SK-N-SH (cell line): Measurements from ENCODE around the gene SRPRA. TPM values are rescaled to one million over a fixed set of nuclear protein-coding genes. Genes with fewer than 3 reads are reported as not detected.

Experiments
- CTCF ChIA-PET: fragments of 300-600, 350-600 bp; formaldehyde crosslinking; extraction: SDS; loops from one replicate; lab custom pipeline; 2021; lab: Yijun Ruan, JAX
- POLR2A ChIA-PET: fragments of 350-600 bp; sonication (Branson Sonifier 250); formaldehyde crosslinking; extraction: SDS; loops from one replicate; lab custom pipeline; 2020; ENCODE audit warnings: antibody characterized with exemption, inconsistent platforms; lab: Yijun Ruan, JAX
- DNase-seq: peaks from one replicate; pipeline ENCODE4 v3.0.0; 2012
- H2AFZ ChIP-seq: fragments of 200-600 bp; sonication (generic); 2 replicates; pipeline ENCODE4 v1.8.1; 2016; ENCODE audit warnings: antibody characterized with exemption, mild to moderate bottlenecking, low read depth
- H3F3A ChIP-seq: fragments of 200-600 bp; sonication (generic); replicated peaks from 2 replicates; pipeline ENCODE3; 2016; ENCODE audit warnings: antibody characterized with exemption, mild to moderate bottlenecking; ENCODE audit not compliant: insufficient read depth
- H3K27ac ChIP-seq, 2 experiments: fragments of 200-500 bp in 1 of 2; fragments of 200-600 bp in 1 of 2; sonication (Bioruptor generic) in 1 of 2; sonication (generic), shearing (Covaris generic) in 1 of 2; 2 replicates each; pipeline versions ENCODE4 v1.5.1 to v1.6.1; 2014 to 2016; ENCODE audit warnings: low read depth in 2 of 2, inconsistent platforms in 1 of 2, low read length in 1 of 2, mild to moderate bottlenecking in 1 of 2, mixed read lengths in 1 of 2
- H3K27me3 ChIP-seq: fragments of 200-600 bp; sonication (generic), shearing (Covaris generic); 2 replicates; pipeline ENCODE4 v1.6.1; 2016; ENCODE audit warnings: mixed run types; ENCODE audit not compliant: insufficient read depth
- H3K36me3 ChIP-seq, 2 experiments: fragments of 200-500 bp in 1 of 2; fragments of 200-600 bp in 1 of 2; sonication (Bioruptor generic) in 1 of 2; sonication (generic) in 1 of 2; replicated peaks in 1 of 2; 2 replicates each; pipeline versions ENCODE3 to v1.5.1; 2014 to 2016; ENCODE audit warnings: low read length in 1 of 2, mild to moderate bottlenecking in 1 of 2; ENCODE audit not compliant: insufficient read depth in 2 of 2, control insufficient read depth in 1 of 2
- H3K4me1 ChIP-seq, 2 experiments: fragments of 200-500 bp in 1 of 2; fragments of 200-600 bp in 1 of 2; sonication (Bioruptor generic) in 1 of 2; sonication (generic), shearing (Covaris generic) in 1 of 2; 2 replicates each; pipeline versions ENCODE4 v1.5.1 to v1.6.1; 2014 to 2016; ENCODE audit warnings: low read depth in 1 of 2, low read length in 1 of 2, mixed run types in 1 of 2; ENCODE audit not compliant: insufficient read depth in 2 of 2, control insufficient read depth in 1 of 2
- H3K4me2 ChIP-seq: fragments of 200-600 bp; sonication (generic), shearing (Covaris generic); 2 replicates; pipeline ENCODE4 v1.6.1; 2017; ENCODE audit warnings: mixed run types
- H3K4me3 ChIP-seq, 2 experiments: fragments of 200-500 bp in 1 of 2; fragments of 200-600 bp in 1 of 2; sonication (Bioruptor generic) in 1 of 2; sonication (generic), shearing (Covaris generic) in 1 of 2; 2 replicates each; pipeline versions ENCODE4 v1.5.1 to v1.8.1; 2014 to 2016; ENCODE audit warnings: low read depth in 2 of 2, inconsistent platforms in 1 of 2, low read length in 1 of 2, mild to moderate bottlenecking in 1 of 2, mixed read lengths in 1 of 2, moderate library complexity in 1 of 2
- H3K79me2 ChIP-seq: fragments of 200-600 bp; sonication (generic); 2 replicates; pipeline ENCODE4 v1.8.1; 2017; ENCODE audit warnings: mild to moderate bottlenecking; ENCODE audit not compliant: insufficient read depth
- H3K9ac ChIP-seq: fragments of 200-600 bp; sonication (generic); 2 replicates; pipeline ENCODE4 v1.6.1; 2017; ENCODE audit warnings: mixed run types
- H3K9me2 ChIP-seq: fragments of 200-600 bp; sonication (generic); 2 replicates; pipeline ENCODE4 v1.6.1; 2017; ENCODE audit warnings: mixed run types
- H3K9me3 ChIP-seq: fragments of 200-600 bp; sonication (generic); 2 replicates; pipeline ENCODE4 v1.6.1; 2017; ENCODE audit warnings: mixed run types, mild to moderate bottlenecking, moderate library complexity
- H4K20me1 ChIP-seq: fragments of 200-600 bp; sonication (generic); 2 replicates; pipeline ENCODE4 v1.6.1; 2017; ENCODE audit warnings: mild to moderate bottlenecking, mixed run types; ENCODE audit not compliant: insufficient read depth
- CHD2 ChIP-seq: fragments of 150-350 bp; IDR thresholded peaks from 2 replicates; pipeline ENCODE4 v1.6.1; 2018; ENCODE audit warnings: low read length; ENCODE audit not compliant: partially characterized antibody
- EP300 ChIP-seq, 2 experiments: IDR thresholded peaks; 2 replicates each; pipeline versions ENCODE4 v1.4.0 to v1.6.1; 2012; ENCODE audit warnings: borderline replicate concordance in 1 of 2, low read depth in 1 of 2, low read length in 1 of 2
- EZH2phosphoT487 ChIP-seq: fragments of 200-600 bp; sonication (generic); IDR thresholded peaks from 2 replicates; pipeline ENCODE4 v1.6.1; 2017; ENCODE audit warnings: low read depth, mixed run types, mild to moderate bottlenecking, antibody characterized with exemption, moderate library complexity, borderline replicate concordance
- FOSL2 ChIP-seq: IDR thresholded peaks from 2 replicates; pipeline ENCODE4 v1.4.0; 2012; ENCODE audit warnings: low read depth, mild to moderate bottlenecking, moderate library complexity, borderline replicate concordance
- FOXJ3 ChIP-seq: sonication (generic); formaldehyde crosslinking; IDR thresholded peaks from 2 replicates; pipeline ENCODE4 v1.5.1; 2020; ENCODE audit warnings: mild to moderate bottlenecking, missing genetic modification reagents
- IRF3 ChIP-seq: fragments of 150-350 bp; IDR thresholded peaks from 2 replicates; pipeline ENCODE4 v1.6.1; 2016; ENCODE audit warnings: mild to moderate bottlenecking, low read depth, low read length
- JUND ChIP-seq: IDR thresholded peaks from 2 replicates; pipeline ENCODE4 v1.4.0; 2012
- MXI1 ChIP-seq: IDR thresholded peaks from 2 replicates; pipeline ENCODE4 v1.6.1; 2012; ENCODE audit warnings: mild to moderate bottlenecking, low read depth, low read length, improper control_type of control experiment
- NFIC ChIP-seq: IDR thresholded peaks from 2 replicates; pipeline ENCODE4 v1.4.0; 2012; ENCODE audit warnings: borderline replicate concordance
- POLR2AphosphoS5 ChIP-seq: IDR thresholded peaks from 2 replicates; pipeline ENCODE4 v1.6.1; 2012; ENCODE audit warnings: low read depth, low read length
- RCOR1 ChIP-seq: fragments of 150-350 bp; IDR thresholded peaks from 2 replicates; pipeline ENCODE4 v1.6.1; 2017; ENCODE audit warnings: antibody characterized with exemption, low read length
- RXRA ChIP-seq: IDR thresholded peaks from 2 replicates; pipeline ENCODE4 v1.4.0; 2012; ENCODE audit warnings: low read depth, mild to moderate bottlenecking, borderline replicate concordance
- SMC3 ChIP-seq: IDR thresholded peaks from 2 replicates; pipeline ENCODE4 v1.6.1; 2012; ENCODE audit warnings: low read depth, low read length, improper control_type of control experiment
- TCF12 ChIP-seq: IDR thresholded peaks from 2 replicates; pipeline ENCODE4 v1.4.0; 2012
- YY1 ChIP-seq: IDR thresholded peaks from 2 replicates; pipeline ENCODE4 v1.4.0; 2012; ENCODE audit warnings: low read depth, mild to moderate bottlenecking
- WGBS: methylation state at CpG from one replicate; pipeline ENCODE4 v1.1.6; 2017; ENCODE audit warnings: low lambda C conversion rate; 5-methylcytosine and 5-hydroxymethylcytosine counted together
- polyA plus RNA-seq, 3 experiments: library from polyadenylated mRNA; depleted of rRNA; stranded (reverse); fragments of >200 nt; gene quantifications; 2 replicates each; pipeline ENCODE4 v1.2.3, GENCODE V29; 2012

The SRPRA gene
- polyA plus RNA-seq, 1 of the 3 experiments (the other 2 are of a cell fraction) = 129 TPM

GRCh38 chr11:126263489-126263888 lies 5.2 kb downstream of the SRPRA start (continued):
- TF ChIP-seq EZH2phosphoT487 (no peak), FOSL2 (no peak), YY1 (no peak), RCOR1 (no peak), FOXJ3 (CRISPR knock-in tag) (no peak), JUND (no peak), TCF12 (no peak), CHD2 (no peak)
- TF ChIP-seq, all 33 proteins: peak for 0

GRCh38 chr11:126262216-126262615 lies 6.5 kb downstream of the SRPRA start:
- no peak overlapping the region for H3K4me2 ChIP-seq
- peaks cover 61 to 70% of the 10 kb centered on the region in 2 experiments for H3K36me3 ChIP-seq
- no peak for TF ChIP-seq CHD2
- TF ChIP-seq POLR2AphosphoS5 = 0 out of 2 replicates have a peak, but pooled peaks have one; percentile 26
- peaks cover 36% of the 10 kb centered on the region for H3F3A ChIP-seq
- H2AFZ ChIP-seq = no peak overlapping the region
- H3K4me3 ChIP-seq = no peak overlapping the region
- DNase-seq = no peak
- H3K27me3 ChIP-seq = no peaks in the 10 kb centered on the region
- ChIA-PET POLR2A (interaction anchor here (0.9 to 1.2 kb wide), 3 partner anchors 19 to 51 kb away, joined by 3 to 5 read pairs (median 3); partner anchors contain the start of genes FAM118B, RPUSD4 and TIRAP), CTCF (no interaction called here)
- no peak overlapping the region for H3K27ac ChIP-seq
- H3K9me2 ChIP-seq = no peaks in the 10 kb centered on the region
- H3K4me1 ChIP-seq = peaks cover 3 to 10% of the 10 kb centered on the region in 2 experiments
- WGBS = 90% methylated on average over 6 of the region's 6 CpGs
- no peaks in the 10 kb centered on the region for H4K20me1 ChIP-seq
- H3K9ac ChIP-seq = no peak overlapping the region
- peaks cover 9% of the 10 kb centered on the region for H3K79me2 ChIP-seq
- H3K9me3 ChIP-seq = no peaks in the 10 kb centered on the region

GRCh38 chr11:126257764-126258163 lies 10.9 kb downstream of the SRPRA start:
- H3K4me2 ChIP-seq = no peak overlapping the region
- ChIA-PET POLR2A (no interaction called here), CTCF (no interaction called here)
- H2AFZ ChIP-seq = no peak overlapping the region
- H3F3A ChIP-seq = peaks cover 35% of the 10 kb centered on the region
- 73% methylated on average over 2 of the region's 2 CpGs for WGBS
- H4K20me1 ChIP-seq = no peaks in the 10 kb centered on the region
- peak overlapping the region; percentile 7 to 16; a peak in 2 of 4 replicates for H3K27ac ChIP-seq
- DNase-seq = no peak
- no peaks in the 10 kb centered on the region for H3K27me3 ChIP-seq
- H3K9ac ChIP-seq = no peak overlapping the region
- peaks cover 3 to 8% of the 10 kb centered on the region in 2 experiments; a peak in 3 of 4 replicates for H3K4me1 ChIP-seq
- no peaks in the 10 kb centered on the region for H3K79me2 ChIP-seq
- H3K36me3 ChIP-seq = peaks cover 35 to 49% of the 10 kb centered on the region in 2 experiments
- no peak overlapping the region for H3K4me3 ChIP-seq
- no peaks in the 10 kb centered on the region for H3K9me2 ChIP-seq
- TF ChIP-seq EP300 (IDR thresholded peaks at IDR 0.05; ENCODE audit: borderline replicate concordance in 1 of 2, low read depth in 1 of 2, low read length in 1 of 2) (no peak), SMC3 (no peak), FOSL2 (peak; percentile 67; the same call in 1 of the 2 replicates), MXI1 (no peak), RXRA (no peak), IRF3 (no peak), YY1 (no peak), NFIC (peak; percentile 25; the same call in 1 of the 2 replicates), JUND (peak; percentile 55)
- H3K9me3 ChIP-seq = no peaks in the 10 kb centered on the region
